GM23338 (cell line): ENCODE results near the gene PAQR8.

Experiments used
- CREB1 ChIP-seq: fragments of 250-450 bp; sonication (Bioruptor Pico); IDR thresholded peaks from 2 replicates; pipeline ENCODE4 v1.5.0; 2020; ENCODE audit warnings: low read depth, mild to moderate bottlenecking, moderate library complexity
- CTCF ChIP-seq, 2 experiments: fragments of 200-600 bp in 1 of 2; sonication (generic) in 1 of 2; conservative IDR thresholded peaks; 2 replicates each; pipeline versions ENCODE4 v1.5.1 to v1.6.1; 2016 to 2017; ENCODE audit warnings: antibody characterized with exemption in 2 of 2, low read depth in 2 of 2, mild to moderate bottlenecking in 2 of 2, moderate library complexity in 1 of 2
- ETS1 ChIP-seq: IDR thresholded peaks from 2 replicates; pipeline ENCODE4 v1.6.1; 2016; ENCODE audit warnings: antibody characterized with exemption
- EZH2 ChIP-seq: fragments of 200-600 bp; sonication (generic); IDR thresholded peaks from one replicate; pipeline ENCODE4 v1.8.0; 2017; ENCODE audit warnings: antibody characterized with exemption, mild to moderate bottlenecking, low read depth; ENCODE audit not compliant: unreplicated experiment
- EZH2phosphoT487 ChIP-seq: fragments of 200-600 bp; sonication (generic); IDR thresholded peaks from one replicate; pipeline ENCODE4 v1.8.1; 2018; ENCODE audit warnings: antibody characterized with exemption; ENCODE audit not compliant: unreplicated experiment
- POLR2AphosphoS5 ChIP-seq: IDR thresholded peaks from 2 replicates; pipeline ENCODE4 v1.6.1; 2016; ENCODE audit warnings: antibody characterized with exemption, low read depth
- ZNF331 ChIP-seq: fragments of 250-450 bp; sonication (Bioruptor Pico); IDR thresholded peaks from 2 replicates; pipeline ENCODE4 v1.5.0; 2020; ENCODE audit warnings: low read depth, mild to moderate bottlenecking, moderate library complexity

- TF ChIP-seq EZH2 = no peak
- TF ChIP-seq CTCF (conservative IDR thresholded peaks at IDR 0.05; ENCODE audit: low read depth in 2 of 2) = no peak
- no peak for TF ChIP-seq POLR2AphosphoS5
- no peak for TF ChIP-seq ZNF331
- TF ChIP-seq EZH2phosphoT487 = no peak
- no peak for TF ChIP-seq CREB1
- no peak for TF ChIP-seq ETS1
These were observed 47.5 kb downstream of the PAQR8 start for GRCh38 chr6:52409499-52409898.
